HEK293 (cell line): Measurements from ENCODE around the gene ZNF653.
A peak's percentile ranks its signal among the peaks of the same experiment; 100 is the strongest.

Experiments used
- ATF2 ChIP-seq: fragments of 450-650 bp; formaldehyde crosslinking; IDR thresholded peaks from 2 replicates; pipeline ENCODE4 v1.5.1; 2016; ENCODE audit warnings: missing biosample characterization, missing genetic modification characterization, low read depth
- BCL11A ChIP-seq: fragments of 450-650 bp; formaldehyde crosslinking; IDR thresholded peaks from 2 replicates; pipeline ENCODE4 v1.5.1; 2016; ENCODE audit warnings: low read depth, missing biosample characterization, missing genetic modification characterization
- FEZF1 ChIP-seq: fragments of 450-650 bp; formaldehyde crosslinking; IDR thresholded peaks from 2 replicates; pipeline ENCODE4 v1.5.1; 2016; ENCODE audit warnings: missing biosample characterization, missing genetic modification characterization
- GLI2 ChIP-seq: fragments of 450-650 bp; formaldehyde crosslinking; IDR thresholded peaks from 2 replicates; pipeline ENCODE4; 2017; ENCODE audit warnings: missing biosample characterization, missing genetic modification characterization, low read depth, borderline replicate concordance
- GLIS2 ChIP-seq: fragments of 450-650 bp; formaldehyde crosslinking; IDR thresholded peaks from 2 replicates; pipeline ENCODE4 v1.5.1; 2016; ENCODE audit warnings: missing biosample characterization, missing genetic modification characterization
- HIC1 ChIP-seq: fragments of 450-650 bp; formaldehyde crosslinking; IDR thresholded peaks from 2 replicates; pipeline ENCODE4 v1.5.1; 2016; ENCODE audit warnings: missing biosample characterization, missing genetic modification characterization
- INSM2 ChIP-seq: fragments of 450-650 bp; formaldehyde crosslinking; IDR thresholded peaks from 2 replicates; pipeline ENCODE4 v1.5.1; 2016; ENCODE audit warnings: missing biosample characterization, missing genetic modification characterization
- KLF16 ChIP-seq: fragments of 450-650 bp; formaldehyde crosslinking; IDR thresholded peaks from 2 replicates; pipeline ENCODE4 v1.5.1; 2017; ENCODE audit warnings: missing biosample characterization, missing genetic modification characterization
- KLF8 ChIP-seq: fragments of 450-650 bp; formaldehyde crosslinking; IDR thresholded peaks from 2 replicates; pipeline ENCODE4 v1.5.1; 2016; ENCODE audit warnings: missing biosample characterization, missing genetic modification characterization
- PRDM10 ChIP-seq: fragments of 450-650 bp; formaldehyde crosslinking; IDR thresholded peaks from 2 replicates; pipeline ENCODE4 v1.5.1; 2016; ENCODE audit warnings: missing biosample characterization, missing genetic modification characterization
- SP3 ChIP-seq: fragments of 450-650 bp; formaldehyde crosslinking; IDR thresholded peaks from 2 replicates; pipeline ENCODE4 v1.5.1; 2016; ENCODE audit warnings: missing biosample characterization, missing genetic modification characterization
- WT1 ChIP-seq: fragments of 450-650 bp; formaldehyde crosslinking; IDR thresholded peaks from 2 replicates; pipeline ENCODE4 v1.5.1; 2016; ENCODE audit warnings: missing biosample characterization, missing genetic modification characterization
- ZBTB49 ChIP-seq: fragments of 450-650 bp; formaldehyde crosslinking; IDR thresholded peaks from 2 replicates; pipeline ENCODE4 v1.5.1; 2016; ENCODE audit warnings: missing biosample characterization, missing genetic modification characterization, low read depth
- ZFP3 ChIP-seq: fragments of 450-650 bp; formaldehyde crosslinking; IDR thresholded peaks from 2 replicates; pipeline ENCODE4 v1.5.1; 2016; ENCODE audit warnings: low read depth, missing biosample characterization, missing genetic modification characterization
- ZNF10 ChIP-seq: fragments of 450-650 bp; formaldehyde crosslinking; IDR thresholded peaks from 2 replicates; pipeline ENCODE4 v1.5.1; 2017; ENCODE audit warnings: missing biosample characterization, missing genetic modification characterization
- ZNF132 ChIP-seq: fragments of 450-650 bp; formaldehyde crosslinking; IDR thresholded peaks from 2 replicates; pipeline ENCODE4 v1.5.1; 2017; ENCODE audit warnings: missing biosample characterization, missing genetic modification characterization, borderline replicate concordance
- ZNF146 ChIP-seq: fragments of 450-650 bp; formaldehyde crosslinking; IDR thresholded peaks from 2 replicates; pipeline ENCODE4 v1.5.1; 2016; ENCODE audit warnings: missing biosample characterization, missing genetic modification characterization
- ZNF214 ChIP-seq: fragments of 450-650 bp; formaldehyde crosslinking; IDR thresholded peaks from 2 replicates; pipeline ENCODE4 v1.5.1; 2017; ENCODE audit warnings: missing biosample characterization, mild to moderate bottlenecking, missing genetic modification characterization, borderline replicate concordance
- ZNF23 ChIP-seq: fragments of 450-650 bp; formaldehyde crosslinking; IDR thresholded peaks from 2 replicates; pipeline ENCODE4 v1.5.1; 2016; ENCODE audit warnings: missing biosample characterization, missing genetic modification characterization, borderline replicate concordance
- ZNF239 ChIP-seq: fragments of 450-650 bp; formaldehyde crosslinking; IDR thresholded peaks from 2 replicates; pipeline ENCODE4 v1.5.1; 2016; ENCODE audit warnings: missing biosample characterization, missing genetic modification characterization
- ZNF350 ChIP-seq: fragments of 450-650 bp; formaldehyde crosslinking; IDR thresholded peaks from 2 replicates; pipeline ENCODE4 v1.5.0; 2017; ENCODE audit warnings: missing biosample characterization, mild to moderate bottlenecking, missing genetic modification characterization
- ZNF404 ChIP-seq: fragments of 450-650 bp; formaldehyde crosslinking; IDR thresholded peaks from 2 replicates; pipeline ENCODE4 v1.5.1; 2017; ENCODE audit warnings: missing biosample characterization, missing genetic modification characterization
- ZNF423 ChIP-seq: fragments of 450-650 bp; formaldehyde crosslinking; IDR thresholded peaks from 2 replicates; pipeline ENCODE4 v1.5.1; 2016; ENCODE audit warnings: missing biosample characterization, missing genetic modification characterization
- ZNF510 ChIP-seq: fragments of 450-650 bp; formaldehyde crosslinking; IDR thresholded peaks from 2 replicates; pipeline ENCODE4 v1.5.1; 2018; ENCODE audit warnings: mild to moderate bottlenecking, missing genetic modification characterization, missing biosample characterization; ENCODE audit not compliant: insufficient replicate concordance
- ZNF555 ChIP-seq: fragments of 450-650 bp; formaldehyde crosslinking; conservative IDR thresholded peaks from 2 replicates; pipeline ENCODE4 v1.5.1; 2017; ENCODE audit warnings: missing biosample characterization, mild to moderate bottlenecking, missing genetic modification characterization, inconsistent platforms
- ZNF610 ChIP-seq: fragments of 450-650 bp; formaldehyde crosslinking; IDR thresholded peaks from 2 replicates; pipeline ENCODE4 v1.5.1; 2016; ENCODE audit warnings: missing biosample characterization, missing genetic modification characterization, borderline replicate concordance
- ZNF660 ChIP-seq: fragments of 450-650 bp; IDR thresholded peaks from 2 replicates; pipeline ENCODE4 v1.5.1; 2018; ENCODE audit warnings: missing biosample characterization, mild to moderate bottlenecking, missing genetic modification characterization
- ZNF777 ChIP-seq: fragments of 450-650 bp; formaldehyde crosslinking; IDR thresholded peaks from 2 replicates; pipeline ENCODE4 v1.5.1; 2017; ENCODE audit warnings: missing biosample characterization, missing genetic modification characterization, borderline replicate concordance

ZNF653 gene

GRCh38 chr19:11481534-11482383 is 23.9 kb downstream of the ZNF653 start (continued):
- TF ChIP-seq ZNF146 (no peak), ZFP3 (tag by site-specific recombination) (no peak), KLF16 (tag by site-specific recombination) (no peak), FEZF1 (no peak), PRDM10 (tag by site-specific recombination) (peak; percentile 90), GLI2 (no peak), ZNF660 (no peak), ZNF132 (tag by site-specific recombination) (no peak), KLF8 (tag by site-specific recombination) (peak; percentile 91), SP3 (tag by site-specific recombination) (peak; percentile 81), ATF2 (tag by site-specific recombination) (no peak), ZNF10 (tag by site-specific recombination) (0 out of 2 replicates have a peak, but pooled peaks have one; percentile 9), ZNF239 (tag by site-specific recombination) (no peak), INSM2 (tag by site-specific recombination) (0 out of 2 replicates have a peak, but pooled peaks have one; percentile 17), ZNF423 (tag by site-specific recombination) (no peak; the same call in 1 of the 2 replicates), HIC1 (tag by site-specific recombination) (no peak), ZNF404 (tag by site-specific recombination) (no peak), ZNF610 (no peak; the same call in 1 of the 2 replicates), ZBTB49 (tag by site-specific recombination) (no peak), ZNF555 (tag by site-specific recombination) (no peak), ZNF777 (tag by site-specific recombination) (peak; percentile 98), ZNF510 (no peak), ZNF23 (tag by site-specific recombination) (no peak), GLIS2 (tag by site-specific recombination) (0 out of 2 replicates have a peak, but pooled peaks have one; percentile 95), ZNF350 (tag by site-specific recombination) (no peak), ZNF214 (no peak), WT1 (tag by site-specific recombination) (no peak), BCL11A (tag by site-specific recombination) (no peak)
